GM12878 (cell line): Measurements from ENCODE around the gene GRK7. TPM values are rescaled to one million over a fixed set of nuclear protein-coding genes. Genes with fewer than 3 reads are reported as not detected.

Experiments
- ATAC-seq: fragments of 200-7000 bp; cut with Tn5 transposase; 3 replicates; pipeline ENCODE4 v1.9.1; 2020; ENCODE audit warnings: mild to moderate bottlenecking, moderate library complexity
- BruUV-seq: library from RNA; stranded (reverse); fragments of 400-500 nt; replicated peaks from 2 replicates; lab custom pipeline; 2021; lab: Mats Ljungman, UMichigan
- CTCF ChIA-PET: fragments of 300-600 bp; sonication (Branson Sonifier 250); formaldehyde crosslinking; extraction: SDS; loops from one replicate; lab custom pipeline; 2021; ENCODE audit warnings: inconsistent platforms; lab: Yijun Ruan, JAX
- POLR2A ChIA-PET: fragments of 350-600 bp; formaldehyde crosslinking; extraction: SDS; loops from one replicate; lab custom pipeline; 2021; ENCODE audit warnings: inconsistent platforms; lab: Charles Lee
- RAD21 ChIA-PET: fragments of 300-600 bp; sonication (Branson Sonifier 250); formaldehyde crosslinking; loops from one replicate; lab custom pipeline; 2023; ENCODE audit warnings: antibody characterized with exemption; ENCODE audit not compliant: unreplicated experiment; lab: Charles Lee
- SMC1A ChIA-PET: fragments of 300-600 bp; sonication (Branson Sonifier 250); formaldehyde crosslinking; loops from one replicate; lab custom pipeline; 2023; ENCODE audit not compliant: unreplicated experiment, uncharacterized antibody; lab: Charles Lee
- DNase-seq: peaks from one replicate; pipeline ENCODE4 v3.0.0-alpha.2; 2011; ENCODE audit warnings: low read depth, low spot score
- FAIRE-seq: peaks from 3 replicates; lab custom pipeline; 2011; peaks lifted over from hg19 to GRCh38; lab: Jason Lieb, UNC
- H2AFZ ChIP-seq: 2 replicates; pipeline ENCODE4 v1.6.0; 2011; ENCODE audit warnings: low read depth, low read length, control low read depth; ENCODE audit not compliant: control insufficient read depth
- H3K27ac ChIP-seq: 2 replicates; pipeline ENCODE4 v1.5.1; 2011; ENCODE audit warnings: control low read depth; ENCODE audit not compliant: control insufficient read depth, insufficient read depth
- H3K27me3 ChIP-seq, 2 experiments: replicated peaks in 1 of 2; 2 replicates each; pipeline versions ENCODE4 v1.6.0 to v1.6.1; 2011; ENCODE audit warnings: low read length in 1 of 2; ENCODE audit not compliant: control insufficient read depth in 2 of 2, insufficient read depth in 2 of 2
- H3K36me3 ChIP-seq, 2 experiments: 2 replicates each; pipeline ENCODE4 v1.5.1; 2011; ENCODE audit warnings: low read length in 1 of 2; ENCODE audit not compliant: control insufficient read depth in 2 of 2, insufficient read depth in 2 of 2
- H3K4me1 ChIP-seq: 2 replicates; pipeline ENCODE4 v1.6.1; 2011; ENCODE audit warnings: mild to moderate bottlenecking, low read length, moderate library complexity, mixed read lengths; ENCODE audit not compliant: control insufficient read depth, insufficient read depth
- H3K4me2 ChIP-seq: 2 replicates; pipeline ENCODE4 v1.6.0; 2011; ENCODE audit warnings: control low read depth; ENCODE audit not compliant: control insufficient read depth, insufficient read depth
- H3K4me3 ChIP-seq: fragments of 200-600 bp; sonication (generic); 2 replicates; pipeline ENCODE4 v1.5.1; 2016
- H3K79me2 ChIP-seq: 2 replicates; pipeline ENCODE4 v1.6.0; 2011; ENCODE audit warnings: low read length; ENCODE audit not compliant: control insufficient read depth, insufficient read depth
- H3K9ac ChIP-seq: 2 replicates; pipeline ENCODE4 v1.8.0; 2011; ENCODE audit warnings: low read length, control low read depth, mixed read lengths; ENCODE audit not compliant: control insufficient read depth, insufficient read depth
- H3K9me3 ChIP-seq: replicated peaks from 3 replicates; pipeline ENCODE4 v1.5.1; 2011; ENCODE audit warnings: mild to moderate bottlenecking, low read length; ENCODE audit not compliant: control insufficient read depth, insufficient read depth
- H4K20me1 ChIP-seq: 2 replicates; pipeline ENCODE4 v1.6.0; 2011; ENCODE audit not compliant: control insufficient read depth, insufficient read depth
- ATF3 ChIP-seq: IDR thresholded peaks from 2 replicates; pipeline ENCODE4 v1.6.1; 2011; ENCODE audit warnings: low read depth, mild to moderate bottlenecking, low read length, moderate library complexity, borderline replicate concordance; ENCODE audit errors: extremely low read depth
- HCFC1 ChIP-seq: fragments of 150-350 bp; IDR thresholded peaks from 2 replicates; pipeline ENCODE4 v1.6.1; 2014; ENCODE audit warnings: low read length
- JUND ChIP-seq: IDR thresholded peaks from 2 replicates; pipeline ENCODE4 v1.6.1; 2012; ENCODE audit warnings: low read depth, mild to moderate bottlenecking, low read length, improper control_type of control experiment, moderate library complexity
- NFXL1 ChIP-seq: fragments of 450-650 bp; IDR thresholded peaks from 2 replicates; pipeline ENCODE4 v1.6.1; 2017; ENCODE audit warnings: antibody characterized with exemption, mild to moderate bottlenecking, borderline replicate concordance
- NR2C2 ChIP-seq: IDR thresholded peaks from 2 replicates; pipeline ENCODE4 v1.6.1; 2011; ENCODE audit warnings: borderline replicate concordance, low read depth; ENCODE audit not compliant: control insufficient read depth, insufficient read length
- PAX8 ChIP-seq: fragments of 450-650 bp; IDR thresholded peaks from 2 replicates; pipeline ENCODE4 v1.6.1; 2017; ENCODE audit warnings: mild to moderate bottlenecking, moderate library complexity
- SMARCA5 ChIP-seq: fragments of 450-650 bp; IDR thresholded peaks from 2 replicates; pipeline ENCODE4 v1.6.1; 2017; ENCODE audit warnings: mild to moderate bottlenecking
- SPI1 ChIP-seq: IDR thresholded peaks from 2 replicates; pipeline ENCODE4 v1.6.1; 2011; ENCODE audit warnings: low read depth, mild to moderate bottlenecking, low read length, moderate library complexity, borderline replicate concordance; ENCODE audit not compliant: insufficient read depth
- TARDBP ChIP-seq: IDR thresholded peaks from 2 replicates; pipeline ENCODE4 v1.6.1; 2016; ENCODE audit warnings: borderline replicate concordance
- TCF3 ChIP-seq: IDR thresholded peaks from 2 replicates; pipeline ENCODE4 v1.6.1; 2012; ENCODE audit warnings: low read depth, mild to moderate bottlenecking, low read length, borderline replicate concordance; ENCODE audit not compliant: insufficient read depth
- YBX1 ChIP-seq: fragments of 450-650 bp; IDR thresholded peaks from 2 replicates; pipeline ENCODE4 v1.6.1; 2016; ENCODE audit warnings: antibody characterized with exemption
- YY1 ChIP-seq: IDR thresholded peaks from 2 replicates; pipeline ENCODE4 v1.6.1; 2011; ENCODE audit warnings: low read depth, mild to moderate bottlenecking, low read length
- ZBTB11 ChIP-seq: fragments of 450-650 bp; formaldehyde crosslinking; IDR thresholded peaks from 2 replicates; pipeline ENCODE4 v1.5.0; 2022; ENCODE audit warnings: mild to moderate bottlenecking, missing genetic modification characterization
- ZNF24 ChIP-seq: fragments of 450-650 bp; IDR thresholded peaks from 2 replicates; pipeline ENCODE4 v1.6.1; 2017; ENCODE audit warnings: antibody characterized with exemption, mild to moderate bottlenecking
- ZNF384 ChIP-seq: IDR thresholded peaks from 2 replicates; pipeline ENCODE4 v1.6.1; 2012; ENCODE audit warnings: low read depth, mild to moderate bottlenecking, low read length, improper control_type of control experiment, borderline replicate concordance
- ZNF622 ChIP-seq: fragments of 450-650 bp; IDR thresholded peaks from 2 replicates; pipeline ENCODE4 v1.6.1; 2017; ENCODE audit warnings: mild to moderate bottlenecking, inconsistent platforms
- ZZZ3 ChIP-seq: IDR thresholded peaks from 2 replicates; pipeline ENCODE4 v1.6.1; 2011; ENCODE audit warnings: low read depth; ENCODE audit not compliant: control insufficient read depth, insufficient read length
- WGBS: methylation state at CpG from one replicate; pipeline ENCODE4 v1.1.6; 2016; ENCODE audit warnings: low lambda C conversion rate; ENCODE audit not compliant: insufficient replicate concordance, insufficient coverage; ENCODE audit errors: missing lambda C conversion rate; 5-methylcytosine and 5-hydroxymethylcytosine counted together
- in situ Hi-C: fragments of 300-500 bp; cut with MboI; formaldehyde crosslinking; loops from 9 replicates; pipeline ENCODE4 v1.14.3; 2018; ENCODE audit warnings: mixed read lengths
- intact Hi-C: fragments of 100-400 bp; cut with micrococcal nuclease; formaldehyde crosslinking; loops from one replicate; pipeline ENCODE4 v1.14.2; 2022; ENCODE audit not compliant: unreplicated experiment
- polyA plus RNA-seq, 11 experiments: library from polyadenylated mRNA; depleted of rRNA in 4 of 11; unstranded in 6 of 11; stranded (reverse) in 5 of 11; fragments of >200 nt; fragmentation: Nextera tagmentation in 4 of 11; fragmentation: Illumina TruSeq in 1 of 11; extraction: Ambion mirVana in 4 of 11; extraction: Trizol in 1 of 11; gene quantifications; 1 replicate in 1 of 11; 2 replicates in 10 of 11; pipeline versions ENCODE4 v1.2.1 to v1.2.3, GENCODE V29; 2011 to 2016; ENCODE audit warnings: inconsistent platforms in 2 of 11, missing spikeins in 2 of 11, low read depth in 1 of 11
- total RNA-seq, 4 experiments: library from RNA; depleted of rRNA in 3 of 4; stranded (reverse); fragments of >200 nt in 3 of 4; fragmentation: Illumina TruSeq in 1 of 4; extraction: Trizol in 1 of 4; gene quantifications; 2 replicates each; pipeline versions ENCODE4 v1.2.1 to v1.2.3, GENCODE V29; 2013 to 2021

GRK7 gene
- total and polyA plus RNA-seq, 10 of the 15 experiments (the other 5 are each of a cell fraction or from before 2014, with no cell fraction given), result not detected

- WGBS, result 79% methylated on average over 6 of the region's 6 CpGs
- Histone ChIP-seq H3K4me2 (no peak overlapping the region), H2AFZ (no peak overlapping the region), H3K27me3 (no peaks in the 10 kb centered on the region), H3K4me3 (no peak overlapping the region), H3K79me2 (no peaks in the 10 kb centered on the region), H3K27ac (no peak overlapping the region), H3K4me1 (no peaks in the 10 kb centered on the region), H3K36me3 (no peaks in the 10 kb centered on the region), H3K9ac (no peak overlapping the region), H4K20me1 (no peaks in the 10 kb centered on the region), H3K9me3 (no peaks in the 10 kb centered on the region)
- TF ChIP-seq ZBTB11 (CRISPR knock-in tag) (no peak), ZNF24 (no peak), PAX8 (no peak), YY1 (no peak)
- no peak for FAIRE-seq
- ChIA-PET RAD21 (no interaction called here), POLR2A (no interaction called here), CTCF (interaction anchor here (0.6 kb wide), 1 partner anchor 353 kb away, joined by 3 read pairs; no protein-coding TSS in a partner anchor), SMC1A (interaction anchor here (1.0 kb wide), 1 partner anchor 11 kb away, joined by 3 read pairs; the partner anchor contains the start of gene GRK7)
- in situ Hi-C loops, result no loop called here
- no peak for DNase-seq
- no TSS peak for BruUV-seq
- intact Hi-C loops, result no loop called here
- ATAC-seq, result no peak
Measured at GRCh38 chr3:141773676-141774075, 10.5 kb downstream of the GRK7 start.

GRCh38 chr3:141776376-141776775, 13.2 kb downstream of the GRK7 start:
- ChIA-PET RAD21 (no interaction called here), POLR2A (no interaction called here), CTCF (no interaction called here), SMC1A (no interaction called here)
- Histone ChIP-seq H3K36me3 (no peaks in the 10 kb centered on the region), H3K9ac (no peak overlapping the region), H4K20me1 (no peaks in the 10 kb centered on the region), H3K4me1 (no peaks in the 10 kb centered on the region), H3K27me3 (no peaks in the 10 kb centered on the region), H3K4me3 (no peak overlapping the region), H2AFZ (no peak overlapping the region), H3K4me2 (no peak overlapping the region), H3K9me3 (no peaks in the 10 kb centered on the region), H3K27ac (no peak overlapping the region), H3K79me2 (no peaks in the 10 kb centered on the region)
- WGBS, result 66% methylated on average over 14 of the region's 14 CpGs
- DNase-seq (no peak), FAIRE-seq (no peak), ATAC-seq (no peak)
- BruUV-seq, result no TSS peak
- intact Hi-C loops (no loop called here), in situ Hi-C loops (no loop called here)
- TF ChIP-seq SPI1 (no peak), ZNF622 (no peak), JUND (no peak), TARDBP (no peak), NR2C2 (no peak), YBX1 (no peak), SMARCA5 (no peak), HCFC1 (no peak), TCF3 (no peak), ZZZ3 (no peak), ZNF384 (no peak), NFXL1 (no peak), ATF3 (no peak)
